Ovary (tissue), 3 donors: Measurements from ENCODE around the gene CHPF.

Experiments used
- EP300 ChIP-seq: sonication (generic); formaldehyde crosslinking; IDR thresholded peaks from one replicate; pipeline ENCODE4 v1.6.1; 2017; ENCODE audit warnings: antibody characterized with exemption
- POLR2A ChIP-seq: fragments of 450-650 bp; IDR thresholded peaks from one replicate; pipeline ENCODE4 v1.6.1; 2017; ENCODE audit warnings: antibody characterized with exemption, mild to moderate bottlenecking, moderate library complexity
- TF ChIP-seq, protein P1 (sequence below), 3 donors: fragments of 450-650 bp in 2 of 3; fragments of 200-600 bp in 1 of 3; IDR thresholded peaks; one replicate each; pipeline versions ENCODE4 v1.5.1 to v1.8.0; 2016 to 2022; ENCODE audit warnings: antibody characterized with exemption in 3 of 3, mild to moderate bottlenecking in 1 of 3
- donor health status: DM: no; HTN: no; CAD: no.

DNA sequence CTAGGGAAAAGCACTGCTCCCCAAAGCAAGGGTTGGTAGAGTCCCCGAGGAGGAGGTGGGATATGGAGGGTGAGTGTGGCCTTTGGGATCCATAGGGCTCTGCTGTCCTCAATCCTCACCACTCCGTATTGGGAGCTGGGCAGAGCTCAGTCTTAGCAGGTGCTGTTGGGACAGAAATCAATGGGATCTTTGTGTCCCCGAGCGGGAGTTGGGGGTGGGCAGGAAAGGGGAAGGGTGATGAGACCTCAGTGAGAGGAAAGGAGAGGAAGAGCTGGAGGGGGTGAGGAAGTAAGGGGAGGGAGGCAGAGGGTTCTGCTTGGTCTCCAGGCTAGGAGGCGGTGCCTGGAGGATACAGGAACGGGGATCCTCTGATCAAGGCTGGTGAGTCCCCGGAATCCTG is 26.7 kb downstream of the CHPF start:
- TF ChIP-seq, protein P1, sequence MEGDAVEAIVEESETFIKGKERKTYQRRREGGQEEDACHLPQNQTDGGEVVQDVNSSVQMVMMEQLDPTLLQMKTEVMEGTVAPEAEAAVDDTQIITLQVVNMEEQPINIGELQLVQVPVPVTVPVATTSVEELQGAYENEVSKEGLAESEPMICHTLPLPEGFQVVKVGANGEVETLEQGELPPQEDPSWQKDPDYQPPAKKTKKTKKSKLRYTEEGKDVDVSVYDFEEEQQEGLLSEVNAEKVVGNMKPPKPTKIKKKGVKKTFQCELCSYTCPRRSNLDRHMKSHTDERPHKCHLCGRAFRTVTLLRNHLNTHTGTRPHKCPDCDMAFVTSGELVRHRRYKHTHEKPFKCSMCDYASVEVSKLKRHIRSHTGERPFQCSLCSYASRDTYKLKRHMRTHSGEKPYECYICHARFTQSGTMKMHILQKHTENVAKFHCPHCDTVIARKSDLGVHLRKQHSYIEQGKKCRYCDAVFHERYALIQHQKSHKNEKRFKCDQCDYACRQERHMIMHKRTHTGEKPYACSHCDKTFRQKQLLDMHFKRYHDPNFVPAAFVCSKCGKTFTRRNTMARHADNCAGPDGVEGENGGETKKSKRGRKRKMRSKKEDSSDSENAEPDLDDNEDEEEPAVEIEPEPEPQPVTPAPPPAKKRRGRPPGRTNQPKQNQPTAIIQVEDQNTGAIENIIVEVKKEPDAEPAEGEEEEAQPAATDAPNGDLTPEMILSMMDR (IDR thresholded peaks at IDR 0.05) = no peak
- no peak for TF ChIP-seq EP300
- TF ChIP-seq POLR2A = no peak
